PC-9 (cell line): Measurements from ENCODE around the gene MINDY4.

Source experiments
- EZH2 ChIP-seq: fragments of 200-600 bp; sonication (generic); IDR thresholded peaks from 2 replicates; pipeline ENCODE4 v1.8.0; 2017; ENCODE audit warnings: antibody characterized with exemption, low read depth
- TF ChIP-seq, protein P1 (sequence below): fragments of 200-600 bp; sonication (generic); conservative IDR thresholded peaks from 2 replicates; pipeline ENCODE4 v1.6.1; 2017; ENCODE audit warnings: mixed run types, antibody characterized with exemption, mild to moderate bottlenecking, moderate library complexity

DNA sequence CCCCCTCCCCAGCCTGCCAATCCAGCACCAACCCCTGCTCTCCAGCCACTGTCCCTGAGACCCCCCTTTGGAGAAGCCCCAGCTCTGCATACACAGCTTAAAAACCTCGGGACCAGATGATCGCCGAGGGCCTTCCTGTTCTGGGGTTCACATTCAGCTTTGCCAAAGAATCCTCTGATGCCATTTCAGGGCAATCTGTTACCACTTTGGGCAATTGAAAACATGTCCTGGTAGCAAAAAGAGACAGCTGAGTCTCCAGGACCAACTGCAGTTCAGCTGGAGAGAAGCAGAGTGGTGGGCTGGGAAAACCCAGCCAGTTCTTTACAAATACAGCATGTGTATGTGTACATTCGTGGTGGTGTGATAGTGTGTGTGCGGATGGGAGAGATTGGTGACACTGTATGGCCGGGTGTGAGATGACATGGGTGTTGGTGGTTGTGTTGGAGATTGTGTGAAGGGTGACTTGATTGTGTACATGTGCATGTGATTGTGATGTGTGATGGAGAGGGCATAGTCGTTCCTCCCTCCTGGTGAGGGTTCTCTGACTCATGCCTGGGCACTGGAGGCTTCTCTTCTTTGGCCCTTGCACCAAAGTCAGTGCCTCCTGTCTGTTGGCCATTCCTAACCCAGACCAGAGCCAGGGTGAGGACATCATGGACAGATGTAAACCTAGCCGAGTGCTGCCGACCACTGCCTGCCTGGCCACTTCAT is 91.9 kb downstream of the MINDY4 start:
- TF ChIP-seq, protein P1, sequence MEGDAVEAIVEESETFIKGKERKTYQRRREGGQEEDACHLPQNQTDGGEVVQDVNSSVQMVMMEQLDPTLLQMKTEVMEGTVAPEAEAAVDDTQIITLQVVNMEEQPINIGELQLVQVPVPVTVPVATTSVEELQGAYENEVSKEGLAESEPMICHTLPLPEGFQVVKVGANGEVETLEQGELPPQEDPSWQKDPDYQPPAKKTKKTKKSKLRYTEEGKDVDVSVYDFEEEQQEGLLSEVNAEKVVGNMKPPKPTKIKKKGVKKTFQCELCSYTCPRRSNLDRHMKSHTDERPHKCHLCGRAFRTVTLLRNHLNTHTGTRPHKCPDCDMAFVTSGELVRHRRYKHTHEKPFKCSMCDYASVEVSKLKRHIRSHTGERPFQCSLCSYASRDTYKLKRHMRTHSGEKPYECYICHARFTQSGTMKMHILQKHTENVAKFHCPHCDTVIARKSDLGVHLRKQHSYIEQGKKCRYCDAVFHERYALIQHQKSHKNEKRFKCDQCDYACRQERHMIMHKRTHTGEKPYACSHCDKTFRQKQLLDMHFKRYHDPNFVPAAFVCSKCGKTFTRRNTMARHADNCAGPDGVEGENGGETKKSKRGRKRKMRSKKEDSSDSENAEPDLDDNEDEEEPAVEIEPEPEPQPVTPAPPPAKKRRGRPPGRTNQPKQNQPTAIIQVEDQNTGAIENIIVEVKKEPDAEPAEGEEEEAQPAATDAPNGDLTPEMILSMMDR: no peak
- TF ChIP-seq EZH2: no peak
